ENCODE results near the gene RABL3. TPM values are rescaled to one million over a fixed set of nuclear protein-coding genes. Genes with fewer than 3 reads are reported as not detected.
"Not testable (repeated sequence)": the region's sequence is repeated elsewhere in the genome, so short reads cannot be mapped to it uniquely, and the experiment has no call there.

RABL3 gene, protein sequence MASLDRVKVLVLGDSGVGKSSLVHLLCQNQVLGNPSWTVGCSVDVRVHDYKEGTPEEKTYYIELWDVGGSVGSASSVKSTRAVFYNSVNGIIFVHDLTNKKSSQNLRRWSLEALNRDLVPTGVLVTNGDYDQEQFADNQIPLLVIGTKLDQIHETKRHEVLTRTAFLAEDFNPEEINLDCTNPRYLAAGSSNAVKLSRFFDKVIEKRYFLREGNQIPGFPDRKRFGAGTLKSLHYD
- polyA plus RNA-seq (2012; ENCODE audit: missing spikeins): 23.8 TPM

DNA sequence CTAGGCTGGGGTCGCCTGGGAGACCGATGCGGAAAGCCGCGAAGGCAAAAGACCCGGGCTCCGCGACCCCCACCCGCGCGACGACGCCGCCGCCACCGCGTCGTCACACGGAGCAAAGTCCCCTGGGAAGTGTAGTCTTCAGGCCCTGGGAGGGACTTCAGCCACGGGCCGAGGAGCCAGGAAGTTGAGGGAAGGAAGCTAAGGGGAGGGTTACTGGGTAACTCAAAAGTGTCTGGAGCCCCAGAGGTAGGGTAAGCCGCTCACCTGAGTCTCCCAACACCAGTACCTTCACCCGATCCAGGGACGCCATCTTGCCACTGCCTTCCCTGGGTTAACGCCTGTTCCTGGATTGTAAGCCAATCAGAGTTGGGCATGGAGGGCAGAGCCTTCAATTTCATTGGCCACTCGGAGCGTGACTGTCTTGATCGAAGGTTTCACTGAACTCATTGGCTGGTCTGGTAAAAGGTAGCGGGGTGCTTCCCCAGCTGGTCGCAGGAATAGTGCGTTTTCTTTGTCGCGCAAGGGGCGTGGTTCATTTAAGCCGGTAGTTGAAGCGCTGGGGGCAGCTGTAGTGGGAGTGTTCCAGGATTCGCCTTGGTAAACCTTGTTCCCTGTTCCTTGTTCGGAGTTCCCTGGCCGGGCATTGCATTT, at the start of gene RABL3, which contains the start of gene GTF2E1:
Gene RABL3 (minus strand): TSS at position 319 of the 651 bp plus-strand sequence. CDS start 9 bp downstream, at position 310.
Gene GTF2E1 (plus strand): TSS at position 547 of the 651 bp plus-strand sequence. CDS start 7,809 bp downstream, outside the sequence.
- DNase-seq (ENCODE audit: insufficient read length): peak; percentile 83
- peak; percentile 100 for FAIRE-seq
- peak; percentile 83 for TF ChIP-seq POLR2AphosphoS5 (IDR thresholded peaks at IDR 0.05; ENCODE audit: low read depth, low read length)
- TF ChIP-seq POLR2A (IDR thresholded peaks at IDR 0.05; ENCODE audit: low read depth, low read length): peak; percentile 76
- peak; percentile 91 for TF ChIP-seq TAF1 (IDR thresholded peaks at IDR 0.05; ENCODE audit: borderline replicate concordance, low read depth, low read length)

DNA sequence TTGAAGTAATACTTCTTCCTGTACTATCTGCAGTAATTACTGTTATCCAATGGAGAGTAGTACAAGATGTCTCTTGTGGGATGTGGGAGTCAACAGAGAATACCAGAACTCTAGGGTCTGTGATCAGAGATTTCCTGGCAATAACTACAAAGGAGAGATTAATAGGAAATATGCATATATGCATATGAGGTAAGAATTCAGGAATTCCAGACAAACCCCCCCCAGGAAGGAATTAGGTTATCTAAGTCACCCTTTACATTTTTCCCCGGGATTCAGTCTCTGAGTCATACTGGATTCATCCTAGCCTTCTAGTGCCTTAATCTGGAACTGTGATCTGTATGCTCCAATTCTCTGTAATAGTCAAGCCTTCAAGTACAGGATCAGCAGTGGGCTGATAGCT, 49.6 kb upstream of the RABL3 start:
- FAIRE-seq: no peak
- no peak for TF ChIP-seq TAF1 (IDR thresholded peaks at IDR 0.05; ENCODE audit: borderline replicate concordance, low read depth, low read length)
- TF ChIP-seq POLR2A (IDR thresholded peaks at IDR 0.05; ENCODE audit: low read depth, low read length): no peak
- TF ChIP-seq POLR2AphosphoS5 (IDR thresholded peaks at IDR 0.05; ENCODE audit: low read depth, low read length): no peak
- no peak for DNase-seq (ENCODE audit: insufficient read length)

DNA sequence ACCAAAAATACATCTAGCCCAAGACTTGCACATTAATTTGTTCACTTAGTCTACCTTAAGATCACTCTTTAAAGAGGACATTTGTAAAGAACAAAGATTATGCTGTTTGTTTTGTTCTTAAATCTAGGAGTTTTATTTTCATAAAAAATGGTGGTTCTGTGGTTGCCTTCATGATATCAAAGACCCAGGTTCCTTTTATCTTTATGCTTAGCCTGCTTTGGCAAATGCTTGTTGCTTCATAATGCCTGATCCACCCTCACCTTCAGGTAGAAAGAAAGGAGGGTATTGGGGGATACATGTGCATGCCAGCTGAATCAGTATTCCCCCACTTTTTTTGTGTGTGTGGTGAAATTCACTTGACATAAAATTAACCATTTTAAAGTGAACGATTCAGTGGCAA, 48.7 kb upstream of the RABL3 start:
- DNase-seq (ENCODE audit: insufficient read length) (no peak), FAIRE-seq (no peak)
- TF ChIP-seq POLR2A (IDR thresholded peaks at IDR 0.05; ENCODE audit: low read depth, low read length) (no peak), TAF1 (IDR thresholded peaks at IDR 0.05; ENCODE audit: borderline replicate concordance, low read depth, low read length) (no peak), POLR2AphosphoS5 (IDR thresholded peaks at IDR 0.05; ENCODE audit: low read depth, low read length) (no peak)

DNA sequence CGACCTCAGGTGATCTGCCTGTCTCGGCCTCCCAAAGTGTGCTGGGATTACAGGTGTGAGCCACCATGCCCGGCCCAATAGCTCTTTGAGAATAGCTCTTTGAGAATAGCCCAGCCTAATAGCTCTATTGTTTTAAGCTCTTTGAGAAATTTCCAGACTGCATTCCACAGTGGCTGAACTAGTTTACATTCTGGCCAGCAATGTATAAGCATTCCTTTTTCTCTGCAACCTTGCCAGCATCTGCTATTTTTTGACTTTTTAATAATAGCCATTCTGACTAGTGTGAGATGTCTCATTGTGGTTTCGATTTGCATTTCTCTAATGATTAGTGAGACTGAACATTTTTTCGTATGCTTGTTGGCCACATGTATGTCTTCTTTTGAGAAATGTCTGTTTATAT, 43.5 kb upstream of the RABL3 start:
- not testable (repeated sequence) for FAIRE-seq; DNase-seq (ENCODE audit: insufficient read length)

DNA sequence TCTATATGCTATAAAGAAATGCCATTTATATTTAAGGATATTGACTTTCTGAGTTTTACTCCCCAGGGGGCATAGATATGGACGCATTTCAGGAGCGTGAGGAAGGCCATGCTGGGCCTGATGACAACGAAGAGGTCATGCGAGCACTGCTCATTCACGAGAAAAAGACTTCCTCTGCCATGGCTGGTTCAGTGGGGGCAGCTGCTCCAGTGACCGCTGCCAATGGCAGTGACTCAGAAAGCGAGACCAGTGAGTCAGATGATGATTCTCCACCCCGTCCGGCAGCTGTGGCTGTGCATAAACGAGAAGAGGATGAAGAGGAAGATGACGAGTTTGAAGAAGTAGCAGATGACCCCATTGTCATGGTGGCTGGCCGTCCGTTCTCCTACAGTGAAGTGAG, 38.7 kb upstream of the RABL3 start:
- FAIRE-seq (peak; percentile 75), DNase-seq (ENCODE audit: insufficient read length) (peak; percentile 9)
- TF ChIP-seq POLR2A (IDR thresholded peaks at IDR 0.05; ENCODE audit: low read depth, low read length): 0 out of 2 replicates have a peak, but pooled peaks have one; percentile 33
- peak; percentile 50; the same call in 1 of the 2 replicates for TF ChIP-seq POLR2AphosphoS5 (IDR thresholded peaks at IDR 0.05; ENCODE audit: low read depth, low read length)
- no peak for TF ChIP-seq TAF1 (IDR thresholded peaks at IDR 0.05; ENCODE audit: borderline replicate concordance, low read depth, low read length)

DNA sequence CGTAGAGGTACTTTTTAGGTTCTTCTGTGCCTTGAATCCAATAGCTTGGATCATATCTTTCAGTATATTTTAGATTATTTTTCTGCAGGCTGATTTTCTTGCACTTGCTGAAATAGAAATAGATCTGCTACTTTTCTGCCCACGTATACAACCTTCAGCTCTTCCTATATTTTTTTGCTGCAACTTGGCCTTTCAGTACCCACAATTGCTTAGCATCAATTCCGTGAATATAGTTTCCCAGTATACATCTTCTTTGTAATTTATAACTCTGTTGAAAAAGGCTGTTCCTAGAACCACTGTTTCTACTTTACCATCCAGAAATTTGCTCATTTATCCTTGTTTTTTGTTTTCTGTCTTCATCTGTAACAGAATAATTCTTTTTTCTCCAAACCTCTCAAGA, 36.5 kb upstream of the RABL3 start:
- TF ChIP-seq POLR2A (IDR thresholded peaks at IDR 0.05; ENCODE audit: low read depth, low read length): no peak
- TF ChIP-seq TAF1 (IDR thresholded peaks at IDR 0.05; ENCODE audit: borderline replicate concordance, low read depth, low read length): no peak
- no peak for TF ChIP-seq POLR2AphosphoS5 (IDR thresholded peaks at IDR 0.05; ENCODE audit: low read depth, low read length)
- no peak for FAIRE-seq
- DNase-seq (ENCODE audit: insufficient read length): no peak

DNA sequence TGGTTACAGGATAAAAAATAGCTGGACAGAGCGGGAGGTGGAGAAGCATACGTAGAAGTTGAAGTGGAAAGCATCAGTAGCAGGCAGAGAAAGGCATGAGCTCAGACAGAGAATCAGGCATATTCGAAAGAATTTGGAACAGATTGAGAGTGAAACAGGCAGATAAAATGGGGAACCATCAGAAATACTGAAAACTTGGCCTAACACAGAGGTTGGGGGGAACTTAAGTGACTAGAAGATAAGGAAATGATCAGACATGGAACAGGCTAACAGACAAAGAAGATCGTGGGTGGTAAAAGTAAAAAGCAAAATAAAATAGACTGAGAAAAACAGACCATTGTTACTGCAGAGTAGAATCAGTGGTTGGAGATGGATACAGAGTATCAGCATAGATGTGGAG, 33.1 kb upstream of the RABL3 start:
- DNase-seq (ENCODE audit: insufficient read length): no peak
- no peak for TF ChIP-seq POLR2A (IDR thresholded peaks at IDR 0.05; ENCODE audit: low read depth, low read length)
- no peak for TF ChIP-seq POLR2AphosphoS5 (IDR thresholded peaks at IDR 0.05; ENCODE audit: low read depth, low read length)
- FAIRE-seq: no peak

DNA sequence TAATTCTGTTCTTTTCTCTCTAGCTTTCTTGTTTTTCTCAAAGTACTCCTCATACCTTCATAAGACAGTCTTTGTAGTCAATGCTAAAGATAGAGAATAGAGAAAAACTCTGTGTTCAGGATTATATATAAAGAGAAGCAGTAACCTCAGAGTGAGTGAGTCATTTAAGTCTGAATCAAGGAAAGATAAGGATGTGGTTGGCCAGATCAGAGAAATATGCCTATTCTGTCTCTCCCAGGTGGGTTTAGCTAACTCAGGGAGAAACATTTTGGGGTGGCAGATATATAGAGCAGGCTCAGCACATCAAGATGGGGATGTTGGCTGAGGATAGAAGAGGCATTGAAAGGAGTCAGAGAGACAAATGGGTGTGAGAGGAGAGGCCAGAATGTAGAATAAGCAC, 31.6 kb upstream of the RABL3 start:
- no peak for DNase-seq (ENCODE audit: insufficient read length)
- TF ChIP-seq POLR2A (IDR thresholded peaks at IDR 0.05; ENCODE audit: low read depth, low read length) (no peak), TAF1 (IDR thresholded peaks at IDR 0.05; ENCODE audit: borderline replicate concordance, low read depth, low read length) (no peak), POLR2AphosphoS5 (IDR thresholded peaks at IDR 0.05; ENCODE audit: low read depth, low read length) (no peak)
- peak; percentile 9 for FAIRE-seq

DNA sequence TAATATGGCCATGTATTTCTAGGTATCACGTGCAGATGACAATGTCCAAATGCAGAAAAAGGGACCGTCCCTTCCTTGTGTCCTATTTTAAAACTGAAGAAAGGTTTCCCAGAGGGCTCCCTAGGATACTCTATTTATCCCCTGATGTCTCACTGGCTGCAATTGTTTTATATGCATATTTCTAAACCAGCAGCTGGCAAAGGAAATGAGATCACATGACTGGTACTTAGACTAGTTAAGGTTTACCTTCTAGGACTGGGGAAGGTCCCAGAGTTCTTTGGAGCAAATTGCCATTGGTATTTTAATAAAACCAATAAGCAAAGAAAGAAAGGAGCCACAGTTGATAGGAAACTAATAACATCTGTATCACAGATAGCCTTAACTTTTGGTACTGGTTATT, 29.8 kb upstream of the RABL3 start:
- DNase-seq (ENCODE audit: insufficient read length) (no peak), FAIRE-seq (no peak)
- TF ChIP-seq POLR2A (IDR thresholded peaks at IDR 0.05; ENCODE audit: low read depth, low read length): no peak
- no peak for TF ChIP-seq TAF1 (IDR thresholded peaks at IDR 0.05; ENCODE audit: borderline replicate concordance, low read depth, low read length)
- no peak for TF ChIP-seq POLR2AphosphoS5 (IDR thresholded peaks at IDR 0.05; ENCODE audit: low read depth, low read length)

DNA sequence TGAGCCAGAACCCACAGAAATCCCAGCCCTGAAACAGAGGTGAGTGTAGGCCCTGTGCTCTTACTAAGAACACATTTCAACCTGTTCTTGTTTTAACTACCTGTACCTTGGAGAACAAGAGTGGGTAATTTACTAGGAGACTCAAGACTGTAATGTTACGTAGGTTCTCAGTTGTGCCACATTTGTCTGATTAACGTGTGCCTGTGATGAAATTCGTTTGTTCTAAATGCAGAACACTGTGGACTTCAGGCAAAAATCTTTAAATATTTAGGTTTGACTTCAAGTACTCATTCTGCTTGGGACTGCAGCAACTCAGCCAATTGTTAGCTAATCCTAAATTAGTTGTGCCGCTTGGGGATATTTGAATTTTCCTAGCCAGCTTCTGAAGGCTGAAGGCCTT, 28.6 kb upstream of the RABL3 start:
- DNase-seq (ENCODE audit: insufficient read length): no peak
- FAIRE-seq: no peak
- TF ChIP-seq POLR2AphosphoS5 (IDR thresholded peaks at IDR 0.05; ENCODE audit: low read depth, low read length): no peak
- TF ChIP-seq POLR2A (IDR thresholded peaks at IDR 0.05; ENCODE audit: low read depth, low read length): no peak
- no peak for TF ChIP-seq TAF1 (IDR thresholded peaks at IDR 0.05; ENCODE audit: borderline replicate concordance, low read depth, low read length)

DNA sequence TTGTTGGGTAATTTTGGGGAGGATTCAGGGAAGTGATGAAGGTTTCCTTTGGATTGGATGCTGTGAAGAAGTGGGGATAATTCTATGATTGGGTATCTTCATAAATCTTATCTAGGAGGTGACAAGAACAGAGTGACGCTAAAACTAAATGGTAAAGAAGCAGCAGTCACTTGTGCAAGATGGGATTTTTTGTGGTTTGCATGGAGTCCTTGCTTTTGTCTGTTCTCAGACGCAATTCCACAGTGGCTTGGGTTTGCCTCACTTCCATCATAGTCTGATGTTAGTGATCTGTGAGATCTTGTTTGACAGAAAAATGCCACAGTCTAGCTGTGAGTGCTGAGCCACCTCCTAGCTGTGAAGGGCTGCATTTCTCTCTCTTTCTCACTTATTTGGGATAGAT, 27.1 kb upstream of the RABL3 start:
- FAIRE-seq (no peak), DNase-seq (ENCODE audit: insufficient read length) (no peak)
- TF ChIP-seq POLR2AphosphoS5 (IDR thresholded peaks at IDR 0.05; ENCODE audit: low read depth, low read length): no peak
- TF ChIP-seq TAF1 (IDR thresholded peaks at IDR 0.05; ENCODE audit: borderline replicate concordance, low read depth, low read length): no peak
- TF ChIP-seq POLR2A (IDR thresholded peaks at IDR 0.05; ENCODE audit: low read depth, low read length): no peak

DNA sequence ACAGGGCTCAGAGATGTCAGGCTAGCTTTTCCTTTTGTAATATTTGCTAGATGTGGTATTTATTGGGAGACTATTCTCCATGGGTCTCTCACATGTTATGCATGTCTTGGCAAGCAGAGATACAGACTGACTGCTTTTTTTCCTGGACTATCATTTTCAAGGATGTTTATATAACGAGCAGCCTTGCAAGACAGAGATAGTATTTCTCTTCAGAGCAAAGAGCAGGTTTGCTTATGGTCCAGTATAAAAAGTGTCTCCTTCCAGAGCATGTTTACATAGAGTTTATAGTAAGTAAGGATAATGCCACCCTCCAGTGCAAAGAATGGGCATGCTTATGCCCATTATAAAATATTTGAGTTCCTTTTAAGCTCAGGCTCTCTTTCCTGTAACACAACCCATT, 24.8 kb upstream of the RABL3 start:
- no peak for TF ChIP-seq POLR2A (IDR thresholded peaks at IDR 0.05; ENCODE audit: low read depth, low read length)
- TF ChIP-seq TAF1 (IDR thresholded peaks at IDR 0.05; ENCODE audit: borderline replicate concordance, low read depth, low read length): no peak
- no peak for TF ChIP-seq POLR2AphosphoS5 (IDR thresholded peaks at IDR 0.05; ENCODE audit: low read depth, low read length)

More for the DNA sequence above, 24.8 kb upstream of the RABL3 start:
- no peak for FAIRE-seq
- DNase-seq (ENCODE audit: insufficient read length): no peak

All from GM12892 (cell line).